Ovary (tissue), 9 donors: ENCODE data around the gene GSN. TPM values are rescaled to one million over a fixed set of nuclear protein-coding genes. Genes with fewer than 3 reads are reported as not detected.

Experiments
- DNase-seq, 5 donors: peaks; one replicate each; pipeline ENCODE4 v3.0.0-alpha.2; 2019 to 2020
- H3K27ac ChIP-seq, 2 donors: fragments of 200-600 bp; one replicate each; pipeline versions ENCODE4 v1.5.1 to v1.8.0; 2019 to 2022
- H3K27me3 ChIP-seq: fragments of 200-600 bp; one replicate; pipeline ENCODE4 v1.8.0; 2022
- H3K36me3 ChIP-seq: fragments of 200-600 bp; sonication (generic); one replicate; pipeline ENCODE4 v1.5.1; 2019
- H3K4me1 ChIP-seq: one replicate; pipeline ENCODE4 v1.8.1; 2013; ENCODE audit warnings: mild to moderate bottlenecking, moderate library complexity; ENCODE audit not compliant: insufficient read depth
- H3K4me3 ChIP-seq: fragments of 200-600 bp; sonication (generic); one replicate; pipeline ENCODE4 v1.5.1; 2017
- H3K9me3 ChIP-seq, 2 donors: fragments of 200-600 bp in 1 of 2; sonication (generic) in 1 of 2; one replicate each; pipeline versions ENCODE4 v1.5.1 to v1.8.1; 2013 to 2019; ENCODE audit warnings: mild to moderate bottlenecking in 1 of 2, moderate library complexity in 1 of 2
- CTCF ChIP-seq, 3 donors: fragments of 450-650 bp in 2 of 3; fragments of 200-600 bp in 1 of 3; IDR thresholded peaks; one replicate each; pipeline versions ENCODE4 v1.5.1 to v1.8.0; 2016 to 2022; ENCODE audit warnings: antibody characterized with exemption in 3 of 3, mild to moderate bottlenecking in 1 of 3
- EP300 ChIP-seq: sonication (generic); formaldehyde crosslinking; IDR thresholded peaks from one replicate; pipeline ENCODE4 v1.6.1; 2017; ENCODE audit warnings: antibody characterized with exemption
- POLR2A ChIP-seq: fragments of 450-650 bp; IDR thresholded peaks from one replicate; pipeline ENCODE4 v1.6.1; 2017; ENCODE audit warnings: antibody characterized with exemption, mild to moderate bottlenecking, moderate library complexity
- WGBS, 3 donors: extraction: QIAGEN DNeasy Blood & Tissue Kit in 1 of 3; methylation state at CpG; one replicate each; pipeline versions ENCODE4 v1.1.5 to v1.1.7; 2013 to 2017; 5-methylcytosine and 5-hydroxymethylcytosine counted together
- intact Hi-C, 4 donors: fragments of 100-400 bp; cut with DNase I; formaldehyde crosslinking; loops; one replicate each; pipeline versions ENCODE4 v1.11.0 to v1.15.1; 2022 to 2023
- polyA plus RNA-seq, 2 donors: library from polyadenylated mRNA; stranded (reverse); fragments of 200-250 nt in 1 of 2; fragments of 350-450 nt in 1 of 2; fragmentation: Illumina TruSeq in 1 of 2; extraction: RNeasy Lipid Tissue Mini Kit (QIAGEN cat#74804) in 1 of 2; gene quantifications; one replicate each; pipeline ENCODE4 v1.2.3, GENCODE V29; 2013 to 2014
- total RNA-seq, 7 donors: library from RNA; depleted of rRNA in 2 of 7; stranded (reverse); fragments of >200 nt in 2 of 7; fragmentation: NEBNext Ultra II Directional in 3 of 7; extraction: Animal tissue kit (Norgen Biotek cat#: 25700) in 3 of 7; gene quantifications; one replicate each; pipeline versions ENCODE4 v1.1.0 to v1.2.4, GENCODE V29; 2016 to 2023
- donor health status: DM: no; HTN: no; CAD: no; lungs with moderate emphysema.
- donor health status: DM: no; HTN: no; CAD: no.
- donor health status: Bipolar disorder and iron deficiency.
- donor health status: DM: yes; HTN: yes; CAD: no.
- donor health status: DM: no; HTN: no; CAD: no.
- donor health status: DM: yes; HTN: yes; CAD: no.

GSN gene
- total and polyA plus RNA-seq, 9 donors, result 188 to 706 (median 370) TPM

- Histone ChIP-seq H3K27ac (no peak overlapping the region), H3K4me3 (no peak overlapping the region), H3K27me3 (no peaks in the 10 kb centered on the region), H3K9me3 (no peaks in the 10 kb centered on the region), H3K4me1 (peaks cover 10% of the 10 kb centered on the region), H3K36me3 (no peaks in the 10 kb centered on the region)
- 73 to 80% (median 79%) methylated on average over 4 of the region's 4 CpGs for WGBS, 3 donors
- no peak for TF ChIP-seq POLR2A
- peak in 1 of 3 donors; percentile 55 for TF ChIP-seq CTCF (IDR thresholded peaks at IDR 0.05)
- intact Hi-C loops, result loop anchor here in 2 of 4 donors (5.0 to 10.0 kb wide), 2 partner anchors 52 to 59 kb away; no protein-coding TSS in a partner anchor
- DNase-seq, result no peak
Observed at GRCh38 chr9:121376214-121376830, 108.4 kb downstream of the GSN start.

- H3K27ac ChIP-seq, result no peak overlapping the region
- no peaks in the 10 kb centered on the region for H3K36me3 ChIP-seq
- no peaks in the 10 kb centered on the region for H3K4me1 ChIP-seq
- H3K27me3 ChIP-seq, result no peaks in the 10 kb centered on the region
- no peak for DNase-seq
- no peak overlapping the region for H3K4me3 ChIP-seq
- intact Hi-C loops, result loop anchor here in 1 of 4 donors (5.0 kb wide), 1 partner anchor 159 kb away; no protein-coding TSS in a partner anchor
- no peaks in the 10 kb centered on the region for H3K9me3 ChIP-seq
- TF ChIP-seq EP300 (no peak), POLR2A (no peak), CTCF (IDR thresholded peaks at IDR 0.05) (no peak)
Observed at GRCh38 chr9:121380846-121381245, 112.9 kb downstream of the GSN start.

Other genes with a start within 250 kb of the GSN start
- 1 to 10 TPM; 3.8 to 7.2 (median 4.6) TPM for gene C5, start 217.9 kb upstream of the GSN start, total RNA-seq
- 1 to 10 TPM; 3.0 to 5.4 TPM for gene C5, start 217.9 kb upstream of the GSN start, polyA plus RNA-seq
- 10 to 100 TPM; 16.0 to 27.2 (median 19.8) TPM for gene CNTRL, start 193.2 kb upstream of the GSN start, total RNA-seq
- 10 to 100 TPM; 10.0 to 11.7 TPM for gene CNTRL, start 193.2 kb upstream of the GSN start, polyA plus RNA-seq
- 10 to 100 TPM; 22.9 to 64.4 (median 57.1) TPM for gene RAB14, start 66.3 kb upstream of the GSN start, total RNA-seq
- 10 to 100 TPM; 27.0 to 96.6 TPM for gene RAB14, start 66.3 kb upstream of the GSN start, polyA plus RNA-seq
- 100 to 1,000 TPM in 5 of 7 donors, 10 to 100 TPM in 2; 73.1 to 205 (median 164) TPM for gene STOM, start 102.1 kb downstream of the GSN start, total RNA-seq
- 100 to 1,000 TPM; 114 to 203 TPM for gene STOM, start 102.1 kb downstream of the GSN start, polyA plus RNA-seq
- gene GGTA1, start 231.7 kb downstream of the GSN start, total RNA-seq, result 1 to 10 TPM in 6 of 7 donors, under 1 TPM in 1; 0.38 to 3.2 (median 2.2) TPM
- gene GGTA1, start 231.7 kb downstream of the GSN start, polyA plus RNA-seq, result 10 to 100 TPM in 1 of 2 donors, 1 to 10 TPM in 1; 3.7 to 33.1 TPM